ENCODE results near the gene HDAC2.
"Not testable (repeated sequence)": the region's sequence is repeated elsewhere in the genome, so short reads cannot be mapped to it uniquely, and the experiment has no call there.

Gene HDAC2

GRCh38 chr6:113994934-113995342 is 24.0 kb upstream of the HDAC2 start:
- Histone ChIP-seq H3K36me3 (ENCODE audit: insufficient read depth, low read length) (no peaks in the 10 kb centered on the region), H3K4me1 (ENCODE audit: insufficient read depth, low read length) (peaks cover 15% of the 10 kb centered on the region), H3K9me3 (ENCODE audit: control insufficient read depth, insufficient read depth, low read length) (no peaks in the 10 kb centered on the region), H3K9ac (ENCODE audit: low read depth, low read length) (no peak overlapping the region)

DNA sequence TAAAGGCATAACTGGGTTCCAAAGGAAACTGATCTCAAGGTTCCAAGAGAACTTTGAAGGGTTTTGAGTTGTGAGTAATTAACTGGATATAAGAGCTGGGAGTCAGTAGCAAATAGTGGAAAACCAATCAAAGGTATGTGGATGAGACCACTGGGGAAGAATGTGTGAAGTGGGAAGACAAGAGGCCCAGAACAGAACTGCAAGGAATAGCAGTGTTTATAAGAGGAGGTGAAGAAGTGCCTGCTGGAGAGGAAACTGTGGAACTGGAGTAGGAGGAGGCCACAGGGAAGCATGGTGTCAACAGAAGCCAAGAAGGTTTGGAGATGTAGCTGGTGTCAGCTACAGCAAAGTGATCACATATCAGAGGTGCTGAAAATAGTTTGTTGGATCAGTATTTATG is 18.7 kb upstream of the HDAC2 start:
- H3K9me3 ChIP-seq (ENCODE audit: control insufficient read depth, insufficient read depth, low read length): no peaks in the 10 kb centered on the region
- no peaks in the 10 kb centered on the region for H3K4me1 ChIP-seq (ENCODE audit: insufficient read depth, low read length)
- no peaks in the 10 kb centered on the region for H3K36me3 ChIP-seq (ENCODE audit: insufficient read depth, low read length)
- no peak overlapping the region for H3K9ac ChIP-seq (ENCODE audit: low read depth, low read length)

GRCh38 chr6:113982675-113983074 is 11.7 kb upstream of the HDAC2 start:
- H3K9me3 ChIP-seq (ENCODE audit: control insufficient read depth, insufficient read depth, low read length); H3K4me1 ChIP-seq (ENCODE audit: insufficient read depth, low read length); H3K9ac ChIP-seq (ENCODE audit: low read depth, low read length); H3K36me3 ChIP-seq (ENCODE audit: insufficient read depth, low read length): not testable (repeated sequence)

DNA sequence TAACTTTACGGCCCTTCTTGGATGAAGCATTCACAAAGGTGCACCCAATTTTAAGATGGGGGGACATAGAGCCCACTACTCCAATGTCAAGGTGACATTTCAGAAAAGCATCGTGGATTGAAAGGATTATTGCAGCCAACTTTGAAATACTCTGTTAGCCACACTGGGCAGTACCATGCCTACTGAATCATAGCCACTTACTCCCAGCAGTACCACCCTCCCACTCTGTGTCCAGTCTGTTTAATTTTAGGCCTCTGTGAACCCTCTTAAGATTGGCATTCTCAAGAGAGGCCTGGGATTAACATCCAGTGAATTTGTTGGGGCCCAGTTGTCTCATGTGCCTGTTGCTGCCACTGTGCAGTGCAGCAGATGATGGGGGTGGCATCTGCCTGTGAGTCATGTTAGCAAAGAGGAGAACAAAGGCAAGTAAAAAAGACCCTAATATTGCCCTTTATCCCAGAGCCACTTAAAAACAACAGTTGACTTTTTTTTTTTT is 11.2 kb upstream of the HDAC2 start:
- no peaks in the 10 kb centered on the region for H3K9me3 ChIP-seq (ENCODE audit: control insufficient read depth, insufficient read depth, low read length)
- H3K9ac ChIP-seq (ENCODE audit: low read depth, low read length): no peak overlapping the region
- no peaks in the 10 kb centered on the region for H3K36me3 ChIP-seq (ENCODE audit: insufficient read depth, low read length)
- no peaks in the 10 kb centered on the region for H3K4me1 ChIP-seq (ENCODE audit: insufficient read depth, low read length)

- Histone ChIP-seq H3K4me1 (ENCODE audit: insufficient read depth, low read length) (no peaks in the 10 kb centered on the region), H3K9me3 (ENCODE audit: control insufficient read depth, insufficient read depth, low read length) (no peaks in the 10 kb centered on the region), H3K9ac (ENCODE audit: low read depth, low read length) (no peak overlapping the region), H3K36me3 (ENCODE audit: insufficient read depth, low read length) (no peaks in the 10 kb centered on the region)
These were observed 10.1 kb upstream of the HDAC2 start for GRCh38 chr6:113980937-113981554.

GRCh38 chr6:113979937-113980336 is 9.0 kb upstream of the HDAC2 start:
- H3K4me1 ChIP-seq (ENCODE audit: insufficient read depth, low read length): no peaks in the 10 kb centered on the region

GRCh38 chr6:113978084-113978675 is 7.2 kb upstream of the HDAC2 start:
- Histone ChIP-seq H3K9ac (ENCODE audit: low read depth, low read length) (no peak overlapping the region), H3K4me1 (ENCODE audit: insufficient read depth, low read length) (no peaks in the 10 kb centered on the region), H3K36me3 (ENCODE audit: insufficient read depth, low read length) (no peaks in the 10 kb centered on the region), H3K9me3 (ENCODE audit: control insufficient read depth, insufficient read depth, low read length) (no peaks in the 10 kb centered on the region)

More at GRCh38 chr6:113979937-113980336, 9.0 kb upstream of the HDAC2 start:
- H3K9me3 ChIP-seq (ENCODE audit: control insufficient read depth, insufficient read depth, low read length): no peaks in the 10 kb centered on the region
- H3K9ac ChIP-seq (ENCODE audit: low read depth, low read length): no peak overlapping the region
- no peaks in the 10 kb centered on the region for H3K36me3 ChIP-seq (ENCODE audit: insufficient read depth, low read length)

GRCh38 chr6:113976806-113977205 is 5.9 kb upstream of the HDAC2 start:
- Histone ChIP-seq H3K9me3 (ENCODE audit: control insufficient read depth, insufficient read depth, low read length) (no peaks in the 10 kb centered on the region), H3K4me1 (ENCODE audit: insufficient read depth, low read length) (no peaks in the 10 kb centered on the region), H3K9ac (ENCODE audit: low read depth, low read length) (no peak overlapping the region), H3K36me3 (ENCODE audit: insufficient read depth, low read length) (no peaks in the 10 kb centered on the region)

GRCh38 chr6:113971741-113972140 is 793 bp upstream of the HDAC2 start:
- no peaks in the 10 kb centered on the region for H3K36me3 ChIP-seq (ENCODE audit: insufficient read depth, low read length)
- H3K9ac ChIP-seq (ENCODE audit: low read depth, low read length): peak overlapping the region; percentile 92; the same call in 1 of the 2 replicates
- no peaks in the 10 kb centered on the region for H3K9me3 ChIP-seq (ENCODE audit: control insufficient read depth, insufficient read depth, low read length)
- H3K4me1 ChIP-seq (ENCODE audit: insufficient read depth, low read length): peaks cover 12% of the 10 kb centered on the region

- no peaks in the 10 kb centered on the region for H3K9me3 ChIP-seq (ENCODE audit: control insufficient read depth, insufficient read depth, low read length)
- no peaks in the 10 kb centered on the region for H3K36me3 ChIP-seq (ENCODE audit: insufficient read depth, low read length)
- H3K4me1 ChIP-seq (ENCODE audit: insufficient read depth, low read length): peaks cover 12% of the 10 kb centered on the region
- H3K9ac ChIP-seq (ENCODE audit: low read depth, low read length): peak overlapping the region; percentile 92
These were observed 802 bp downstream of the HDAC2 start for GRCh38 chr6:113969888-113970804.

- H3K4me1 ChIP-seq (ENCODE audit: insufficient read depth, low read length): peaks cover 12% of the 10 kb centered on the region
- peak overlapping the region; percentile 92; the same call in 1 of the 2 replicates for H3K9ac ChIP-seq (ENCODE audit: low read depth, low read length)
- H3K9me3 ChIP-seq (ENCODE audit: control insufficient read depth, insufficient read depth, low read length): no peaks in the 10 kb centered on the region
- H3K36me3 ChIP-seq (ENCODE audit: insufficient read depth, low read length): no peaks in the 10 kb centered on the region
These were observed 2.5 kb downstream of the HDAC2 start for GRCh38 chr6:113968472-113968871.

DNA sequence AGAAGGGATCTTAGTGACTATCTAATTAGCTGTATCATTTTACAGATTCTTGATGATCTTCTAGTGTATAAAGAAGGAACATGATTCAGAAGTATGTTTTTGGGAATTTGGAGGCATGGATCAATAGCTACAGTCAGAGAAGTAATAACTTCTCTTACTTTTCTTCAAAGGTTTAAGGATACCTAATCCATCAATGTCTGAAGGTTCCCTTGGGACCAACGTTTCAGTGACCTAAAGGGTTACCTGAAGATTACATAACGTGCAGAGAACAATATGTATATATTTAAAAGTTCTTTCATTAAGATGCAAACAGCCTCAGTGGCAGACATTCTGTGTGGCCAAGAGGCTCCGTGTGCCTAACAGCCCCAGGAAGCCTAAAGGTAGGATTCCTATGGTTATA is 3.2 kb downstream of the HDAC2 start:
- Histone ChIP-seq H3K4me1 (ENCODE audit: insufficient read depth, low read length) (peaks cover 12% of the 10 kb centered on the region), H3K9ac (ENCODE audit: low read depth, low read length) (no peak overlapping the region), H3K9me3 (ENCODE audit: control insufficient read depth, insufficient read depth, low read length) (no peaks in the 10 kb centered on the region), H3K36me3 (ENCODE audit: insufficient read depth, low read length) (no peaks in the 10 kb centered on the region)

GRCh38 chr6:113960795-113961194 is 10.2 kb downstream of the HDAC2 start:
- Histone ChIP-seq H3K9ac (ENCODE audit: low read depth, low read length) (no peak overlapping the region), H3K36me3 (ENCODE audit: insufficient read depth, low read length) (no peaks in the 10 kb centered on the region), H3K9me3 (ENCODE audit: control insufficient read depth, insufficient read depth, low read length) (no peaks in the 10 kb centered on the region), H3K4me1 (ENCODE audit: insufficient read depth, low read length) (peaks cover 18% of the 10 kb centered on the region; the same call in 1 of the 2 replicates)

DNA sequence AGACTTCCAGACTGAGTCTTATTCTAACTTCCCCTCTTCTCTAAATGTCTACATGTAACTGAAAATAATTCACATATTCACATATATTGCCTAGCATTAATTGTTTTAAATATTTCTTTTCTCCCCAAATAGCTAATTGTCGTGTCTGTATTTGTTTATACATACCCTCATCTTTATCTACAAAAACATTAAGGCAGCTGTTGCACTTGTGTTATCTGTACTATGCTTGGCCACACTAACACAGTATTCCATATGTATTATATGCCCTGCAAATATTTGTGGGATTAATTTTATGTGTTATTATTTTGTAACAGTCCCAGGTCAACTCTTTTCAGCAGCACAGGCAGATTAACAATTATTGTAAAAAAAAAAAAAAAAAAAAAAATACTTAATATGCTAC is 11.7 kb downstream of the HDAC2 start:
- H3K9me3 ChIP-seq (ENCODE audit: control insufficient read depth, insufficient read depth, low read length): no peaks in the 10 kb centered on the region
- peaks cover 18% of the 10 kb centered on the region; the same call in 1 of the 2 replicates for H3K4me1 ChIP-seq (ENCODE audit: insufficient read depth, low read length)
- no peak overlapping the region for H3K9ac ChIP-seq (ENCODE audit: low read depth, low read length)
- H3K36me3 ChIP-seq (ENCODE audit: insufficient read depth, low read length): 0 out of 2 replicates have a peak, but pooled peaks cover 7% of the 10 kb centered on the region

Measured in ES-I3 (cell line).